Vagina (tissue), 2 donors: Measurements from ENCODE around the gene NTN3.

Experiments used
- POLR2AphosphoS5 ChIP-seq, 2 donors: sonication (generic); formaldehyde crosslinking; IDR thresholded peaks; one replicate each; pipeline ENCODE4 v1.9.0; 2017; ENCODE audit warnings: antibody characterized with exemption in 2 of 2, mild to moderate bottlenecking in 2 of 2, low read depth in 1 of 2; ENCODE audit not compliant: insufficient read depth in 1 of 2
- TF ChIP-seq, protein P1 (sequence below), 3 experiments: fragments of 450-650 bp in 2 of 3; fragments of 200-600 bp in 1 of 3; sonication (generic) in 1 of 3; IDR thresholded peaks; one replicate each; pipeline ENCODE4 v1.5.1; 2017 to 2019; ENCODE audit warnings: antibody characterized with exemption in 3 of 3, mild to moderate bottlenecking in 2 of 3, moderate library complexity in 2 of 3

GRCh38 chr16:2498531-2499253 is 27.6 kb downstream of the NTN3 start:
- TF ChIP-seq, protein P1, sequence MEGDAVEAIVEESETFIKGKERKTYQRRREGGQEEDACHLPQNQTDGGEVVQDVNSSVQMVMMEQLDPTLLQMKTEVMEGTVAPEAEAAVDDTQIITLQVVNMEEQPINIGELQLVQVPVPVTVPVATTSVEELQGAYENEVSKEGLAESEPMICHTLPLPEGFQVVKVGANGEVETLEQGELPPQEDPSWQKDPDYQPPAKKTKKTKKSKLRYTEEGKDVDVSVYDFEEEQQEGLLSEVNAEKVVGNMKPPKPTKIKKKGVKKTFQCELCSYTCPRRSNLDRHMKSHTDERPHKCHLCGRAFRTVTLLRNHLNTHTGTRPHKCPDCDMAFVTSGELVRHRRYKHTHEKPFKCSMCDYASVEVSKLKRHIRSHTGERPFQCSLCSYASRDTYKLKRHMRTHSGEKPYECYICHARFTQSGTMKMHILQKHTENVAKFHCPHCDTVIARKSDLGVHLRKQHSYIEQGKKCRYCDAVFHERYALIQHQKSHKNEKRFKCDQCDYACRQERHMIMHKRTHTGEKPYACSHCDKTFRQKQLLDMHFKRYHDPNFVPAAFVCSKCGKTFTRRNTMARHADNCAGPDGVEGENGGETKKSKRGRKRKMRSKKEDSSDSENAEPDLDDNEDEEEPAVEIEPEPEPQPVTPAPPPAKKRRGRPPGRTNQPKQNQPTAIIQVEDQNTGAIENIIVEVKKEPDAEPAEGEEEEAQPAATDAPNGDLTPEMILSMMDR (IDR thresholded peaks at IDR 0.05): no peak
- peak in 1 of 2 donors; percentile 16 for TF ChIP-seq POLR2AphosphoS5 (IDR thresholded peaks at IDR 0.05; ENCODE audit: insufficient read depth in 1 of 2, low read depth in 1 of 2)
